Measurements from ENCODE around the gene MS4A6A. TPM values are rescaled to one million over a fixed set of nuclear protein-coding genes. Genes with fewer than 3 reads are reported as not detected.
A peak's percentile ranks its signal among the peaks of the same experiment; 100 is the strongest.
"Not testable (repeated sequence)": the region's sequence is repeated elsewhere in the genome, so short reads cannot be mapped to it uniquely, and the experiment has no call there.

MS4A6A gene
- total RNA-seq, 3 donors from 2014 or later: not detected

DNA sequence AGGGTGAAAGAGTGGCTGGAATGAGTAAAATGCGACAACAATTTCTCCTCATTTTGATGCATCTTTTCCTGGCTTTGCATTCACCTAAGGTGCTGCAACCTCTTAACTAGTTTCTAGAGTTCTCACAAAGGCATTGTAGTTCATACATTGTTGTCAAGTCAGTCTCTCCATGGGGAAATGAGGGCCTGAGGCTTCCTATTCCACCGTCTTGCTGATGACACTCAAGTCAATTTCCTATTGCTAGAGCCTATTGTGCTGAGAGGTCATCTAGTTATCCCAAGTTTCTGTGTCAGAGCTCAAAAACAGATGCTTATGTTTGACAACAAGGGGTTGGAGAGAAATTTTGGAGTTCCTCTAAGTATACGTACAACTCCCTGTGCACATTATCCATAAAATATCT, 11.6 kb upstream of the MS4A6A start:
- H3K36me3 Mint-ChIP-seq (ENCODE audit: insufficient read depth): no peaks in the 10 kb centered on the region
- no peak for DNase-seq
- no peak for ATAC-seq
- H3K4me3 Mint-ChIP-seq: no peak overlapping the region
- peaks cover 8% of the 10 kb centered on the region for H3K27me3 Mint-ChIP-seq (ENCODE audit: low read depth)
- H3K4me1 Mint-ChIP-seq (ENCODE audit: low read depth): peaks cover 3% of the 10 kb centered on the region
- H3K9me3 Mint-ChIP-seq: no peaks in the 10 kb centered on the region

DNA sequence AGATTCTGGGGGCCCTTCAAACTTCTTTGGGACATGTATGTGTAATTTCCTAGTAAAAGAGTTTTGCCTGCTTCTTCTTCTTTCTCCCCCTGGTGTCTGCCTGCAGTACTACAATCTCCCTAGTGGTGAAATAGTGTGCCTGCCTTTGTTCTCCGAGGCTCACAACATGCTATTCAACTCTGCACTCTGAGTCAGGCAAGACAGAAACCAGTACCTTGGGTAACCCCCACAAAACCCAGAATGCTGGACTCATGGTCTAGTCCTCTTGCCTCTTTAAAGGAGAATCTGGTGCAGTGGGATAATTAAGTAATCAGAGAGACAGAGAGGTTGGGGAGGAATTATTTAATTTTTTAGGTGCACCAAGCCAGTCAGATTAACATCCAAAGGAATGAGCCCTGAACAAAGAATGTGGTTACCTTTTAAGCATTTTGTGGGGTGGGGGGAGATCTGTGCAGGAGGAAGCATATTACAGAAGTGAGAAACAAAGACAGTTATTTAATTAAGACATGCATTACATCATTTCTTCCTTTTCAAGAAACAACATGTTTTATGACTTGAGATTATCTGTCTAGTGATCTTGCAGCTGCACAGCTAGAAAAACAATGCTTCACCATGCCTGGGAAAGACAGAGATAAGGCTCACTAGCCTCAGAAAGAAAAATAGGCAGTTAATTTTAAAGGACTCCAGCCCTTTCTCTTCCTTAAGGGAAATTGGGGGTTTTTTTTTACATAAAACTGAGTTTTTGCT, 11.0 kb upstream of the MS4A6A start:
- H3K36me3 Mint-ChIP-seq (ENCODE audit: insufficient read depth): no peaks in the 10 kb centered on the region
- DNase-seq (peak; percentile 43), ATAC-seq (peak; percentile 92 to 99)
- H3K27me3 Mint-ChIP-seq (ENCODE audit: low read depth): peaks cover 8% of the 10 kb centered on the region
- no peak overlapping the region for H3K4me3 Mint-ChIP-seq
- no peaks in the 10 kb centered on the region for H3K9me3 Mint-ChIP-seq
- H3K4me1 Mint-ChIP-seq (ENCODE audit: low read depth): peaks cover 3% of the 10 kb centered on the region

DNA sequence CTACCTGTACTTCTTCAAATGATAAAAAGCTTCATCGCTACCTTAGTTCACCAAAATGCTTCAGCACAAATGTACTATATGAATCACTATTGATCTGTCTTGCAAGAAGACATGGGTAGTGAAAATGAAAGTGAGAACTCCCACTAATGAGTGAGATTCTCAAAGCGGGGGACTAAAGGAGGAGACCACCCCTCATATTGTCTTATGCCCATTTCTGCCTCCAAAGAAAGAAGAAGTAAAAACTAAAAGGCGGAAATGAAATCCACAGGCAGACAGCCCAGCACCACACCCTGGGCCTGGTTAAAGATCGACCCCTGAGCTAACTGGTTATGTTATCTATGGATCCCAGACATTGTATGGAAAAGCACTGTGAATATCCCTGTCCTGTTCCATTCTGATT, 9.7 kb upstream of the MS4A6A start:
- H3K4me1 Mint-ChIP-seq (ENCODE audit: low read depth); H3K9me3 Mint-ChIP-seq; ATAC-seq; H3K27me3 Mint-ChIP-seq (ENCODE audit: low read depth); DNase-seq; H3K4me3 Mint-ChIP-seq; H3K36me3 Mint-ChIP-seq (ENCODE audit: insufficient read depth): not testable (repeated sequence)

DNA sequence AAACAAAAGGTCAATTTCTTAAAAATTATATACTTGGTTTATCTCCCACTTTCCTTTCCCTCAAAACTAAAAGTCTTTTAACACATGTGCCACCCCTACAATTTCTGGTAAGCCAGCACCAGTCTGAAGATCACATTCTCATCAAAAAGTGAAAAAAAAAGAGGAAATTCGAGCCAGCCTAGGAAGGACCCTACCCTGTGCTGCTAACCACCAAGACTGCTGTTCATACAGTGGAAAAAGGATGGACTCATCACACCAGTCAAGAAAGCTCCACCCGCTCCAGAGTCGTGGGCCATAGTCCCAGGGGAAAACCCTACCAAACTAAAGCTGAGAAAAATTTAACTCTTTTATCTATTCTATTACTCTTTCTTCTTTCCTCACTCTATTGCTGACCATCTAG, 5.6 kb upstream of the MS4A6A start:
- not testable (repeated sequence) for H3K36me3 Mint-ChIP-seq (ENCODE audit: insufficient read depth); ATAC-seq; H3K9me3 Mint-ChIP-seq; H3K4me3 Mint-ChIP-seq; DNase-seq; H3K4me1 Mint-ChIP-seq (ENCODE audit: low read depth); H3K27me3 Mint-ChIP-seq (ENCODE audit: low read depth)

DNA sequence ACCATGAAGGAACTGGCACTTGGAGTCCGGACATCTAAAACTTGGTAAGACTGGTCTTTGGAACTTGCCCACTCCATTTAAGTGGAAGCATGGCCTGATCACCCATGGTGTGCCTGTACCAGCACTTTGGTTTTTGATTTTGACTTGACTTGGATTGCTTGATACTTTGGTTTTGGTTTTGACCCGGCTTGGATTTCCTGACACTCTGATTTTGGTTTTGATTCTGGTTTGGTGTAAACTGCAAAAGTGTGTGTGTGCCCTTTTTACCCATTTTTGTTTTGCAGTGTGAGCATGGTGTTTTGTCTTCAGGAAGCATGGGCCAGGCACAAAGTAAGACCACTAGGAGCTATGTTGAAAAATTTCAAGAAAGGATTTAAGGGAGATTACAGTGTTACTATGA, 3.2 kb upstream of the MS4A6A start:
- H3K36me3 Mint-ChIP-seq (ENCODE audit: insufficient read depth); DNase-seq; ATAC-seq; H3K9me3 Mint-ChIP-seq; H3K4me1 Mint-ChIP-seq (ENCODE audit: low read depth); H3K27me3 Mint-ChIP-seq (ENCODE audit: low read depth); H3K4me3 Mint-ChIP-seq: not testable (repeated sequence)

DNA sequence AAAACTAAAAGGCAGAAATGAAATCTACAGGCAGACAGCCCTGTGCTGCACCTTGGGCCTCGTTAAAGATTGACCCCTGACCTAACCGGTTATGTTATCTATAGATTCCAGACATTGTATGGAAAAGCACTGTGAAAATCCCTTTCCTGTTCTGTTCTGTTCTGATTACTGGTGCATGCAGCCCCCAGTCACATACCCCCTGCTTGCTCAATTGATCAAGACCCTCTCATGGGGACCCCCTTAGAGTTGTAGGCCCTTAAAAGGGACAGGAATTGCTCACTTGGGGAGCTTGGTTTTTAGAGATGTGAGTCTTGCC, 2.6 kb upstream of the MS4A6A start:
- DNase-seq; H3K4me3 Mint-ChIP-seq; H3K36me3 Mint-ChIP-seq (ENCODE audit: insufficient read depth); ATAC-seq; H3K9me3 Mint-ChIP-seq; H3K27me3 Mint-ChIP-seq (ENCODE audit: low read depth); H3K4me1 Mint-ChIP-seq (ENCODE audit: low read depth): not testable (repeated sequence)

DNA sequence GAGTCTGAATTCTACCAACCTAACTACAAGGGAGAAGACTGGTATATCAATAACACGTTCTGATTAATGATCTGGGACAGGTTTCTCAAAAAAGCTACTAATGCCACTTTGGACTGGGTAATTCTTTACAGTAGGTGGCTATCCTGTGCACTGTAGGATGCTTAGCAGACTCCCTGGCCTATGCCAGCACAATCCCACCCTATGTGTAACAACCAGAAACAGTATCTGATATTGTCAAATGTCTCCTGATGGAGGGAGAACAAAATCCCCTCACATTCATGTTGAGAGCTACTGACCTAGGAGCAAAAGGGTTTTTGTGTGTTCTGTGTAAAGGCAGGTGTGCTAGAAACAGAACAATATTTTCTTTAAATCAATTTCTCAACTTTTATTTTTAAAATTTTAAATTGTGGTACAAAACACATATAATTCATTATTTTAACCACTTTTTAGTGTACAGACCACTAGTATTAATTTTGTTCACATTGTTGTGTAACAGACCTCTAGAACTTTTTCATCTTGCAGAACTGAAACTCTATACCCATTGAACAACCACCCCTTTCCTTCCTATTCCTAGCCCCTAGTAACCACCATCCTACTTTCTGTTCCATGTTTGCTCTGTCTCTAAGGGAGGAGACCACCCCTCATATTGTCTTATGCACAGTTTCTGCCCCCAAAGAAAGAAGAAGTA, 2.1 kb upstream of the MS4A6A start:
- no peak overlapping the region for H3K4me3 Mint-ChIP-seq
- DNase-seq (no peak), ATAC-seq (no peak)
- peaks cover 6% of the 10 kb centered on the region for H3K9me3 Mint-ChIP-seq
- no peaks in the 10 kb centered on the region for H3K36me3 Mint-ChIP-seq (ENCODE audit: insufficient read depth)
- peaks cover 5% of the 10 kb centered on the region for H3K4me1 Mint-ChIP-seq (ENCODE audit: low read depth)
- H3K27me3 Mint-ChIP-seq (ENCODE audit: low read depth): peaks cover 6% of the 10 kb centered on the region

DNA sequence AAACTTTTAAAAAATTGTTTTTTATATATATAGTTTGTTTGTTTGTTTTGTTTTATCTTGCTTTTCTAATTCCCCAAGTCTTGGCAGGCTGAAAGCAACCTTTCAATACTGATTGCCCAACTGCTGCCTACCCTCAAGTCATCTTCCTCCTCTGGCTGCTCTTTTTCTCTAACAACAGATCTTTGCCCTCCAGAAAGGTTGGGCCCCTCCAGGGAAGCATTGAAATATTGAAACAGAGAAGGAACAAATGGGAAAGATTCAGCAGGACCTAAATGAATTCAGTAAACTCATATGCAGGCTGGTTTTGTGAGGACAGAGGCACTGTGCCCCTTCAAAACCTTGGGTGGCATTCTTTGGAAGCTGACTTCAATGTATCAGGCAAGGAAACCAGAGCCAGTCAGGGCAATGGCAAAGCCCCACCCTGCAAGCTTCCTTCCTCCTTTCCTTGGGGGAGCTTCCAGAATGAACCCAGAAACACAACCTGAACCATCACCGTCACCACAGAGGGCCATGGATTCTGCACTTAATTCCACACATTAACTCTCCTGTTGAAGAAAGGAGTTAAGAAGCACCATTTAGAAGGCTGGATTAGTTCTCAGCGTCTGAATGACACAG, 815 bp upstream of the MS4A6A start:
- DNase-seq: no peak
- no peaks in the 10 kb centered on the region for H3K36me3 Mint-ChIP-seq (ENCODE audit: insufficient read depth)
- H3K9me3 Mint-ChIP-seq: peaks cover 6% of the 10 kb centered on the region
- no peak for ATAC-seq
- H3K4me3 Mint-ChIP-seq: no peak overlapping the region
- H3K27me3 Mint-ChIP-seq (ENCODE audit: low read depth): peaks cover 13% of the 10 kb centered on the region
- H3K4me1 Mint-ChIP-seq (ENCODE audit: low read depth): peaks cover 5% of the 10 kb centered on the region

DNA sequence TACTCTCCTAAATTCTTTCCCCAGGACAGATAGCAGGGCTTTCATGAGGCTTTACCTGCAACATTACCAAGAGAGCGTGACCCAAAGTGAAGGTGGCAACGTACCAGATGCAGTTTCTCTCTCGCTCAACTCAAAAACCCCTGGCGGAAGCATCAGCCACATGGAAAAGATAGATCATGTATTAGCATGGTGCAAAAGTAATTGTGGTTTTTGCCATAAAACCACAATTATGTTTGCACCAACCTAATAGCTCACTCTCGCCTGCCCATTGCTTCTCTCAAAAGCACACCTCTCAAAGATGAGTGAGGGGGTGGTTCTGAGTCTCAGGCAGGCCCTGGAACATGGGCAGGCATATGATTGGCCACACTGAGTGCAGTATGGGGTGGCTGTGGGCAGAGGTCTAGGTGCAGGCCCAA, 7.0 kb downstream of the MS4A6A start:
- peaks cover 16% of the 10 kb centered on the region for H3K27me3 Mint-ChIP-seq (ENCODE audit: low read depth)
- ATAC-seq: peak in 1 of 2 donors; percentile 43
- DNase-seq: no peak
- peaks cover 4% of the 10 kb centered on the region for H3K9me3 Mint-ChIP-seq
- peaks cover 4% of the 10 kb centered on the region for H3K4me1 Mint-ChIP-seq (ENCODE audit: low read depth)
- no peak overlapping the region for H3K4me3 Mint-ChIP-seq
- no peaks in the 10 kb centered on the region for H3K36me3 Mint-ChIP-seq (ENCODE audit: insufficient read depth)

DNA sequence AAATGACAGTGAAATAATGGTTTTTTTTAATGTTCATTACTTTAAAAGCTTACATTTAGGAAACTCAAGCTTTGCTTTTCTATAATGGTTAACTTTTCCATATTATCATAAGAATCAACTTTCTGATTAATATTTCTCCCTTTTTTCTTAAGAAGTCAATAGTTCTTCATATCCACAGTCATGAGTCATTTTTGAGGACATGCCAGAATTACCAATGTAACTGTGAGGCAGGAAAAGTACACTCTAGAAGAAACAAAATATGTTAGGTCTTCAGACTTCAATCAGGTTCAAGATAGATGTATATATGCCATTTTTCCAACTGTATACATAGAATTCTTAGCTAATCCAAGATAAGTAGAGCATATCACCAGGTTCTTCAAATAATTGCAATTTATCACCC, 10.9 kb downstream of the MS4A6A start:
- Mint-ChIP-seq H3K4me3 (no peak overlapping the region), H3K36me3 (ENCODE audit: insufficient read depth) (peaks cover 1% of the 10 kb centered on the region), H3K9me3 (peaks cover 14% of the 10 kb centered on the region), H3K4me1 (ENCODE audit: low read depth) (peaks cover 4% of the 10 kb centered on the region), H3K27me3 (ENCODE audit: low read depth) (peaks cover 17% of the 10 kb centered on the region)
- no peak for DNase-seq
- ATAC-seq: no peak

DNA sequence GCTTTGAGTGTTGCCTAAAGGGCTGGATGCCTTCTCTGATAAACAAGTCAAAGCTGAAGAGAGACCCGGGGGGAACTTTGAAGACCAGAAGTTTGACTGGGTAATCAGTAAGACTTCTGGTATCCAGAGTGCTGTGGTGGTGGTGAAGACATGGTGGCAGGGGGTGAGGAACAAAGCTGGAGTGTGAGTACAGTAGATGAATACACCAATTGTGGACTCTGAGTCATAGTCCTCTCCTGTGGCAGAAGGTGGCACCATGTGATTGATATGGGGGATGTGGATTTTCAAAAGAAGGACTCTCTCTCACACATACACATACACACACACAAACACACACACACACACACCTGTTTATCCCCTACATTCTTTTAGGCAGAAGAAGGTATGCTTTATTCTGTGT, 12.3 kb downstream of the MS4A6A start:
- Mint-ChIP-seq H3K4me1 (ENCODE audit: low read depth) (peaks cover under 1% of the 10 kb centered on the region), H3K4me3 (no peak overlapping the region), H3K27me3 (ENCODE audit: low read depth) (peaks cover 14% of the 10 kb centered on the region), H3K36me3 (ENCODE audit: insufficient read depth) (peaks cover 1% of the 10 kb centered on the region), H3K9me3 (peaks cover 14% of the 10 kb centered on the region)
- no peak for DNase-seq
- ATAC-seq: no peak

DNA sequence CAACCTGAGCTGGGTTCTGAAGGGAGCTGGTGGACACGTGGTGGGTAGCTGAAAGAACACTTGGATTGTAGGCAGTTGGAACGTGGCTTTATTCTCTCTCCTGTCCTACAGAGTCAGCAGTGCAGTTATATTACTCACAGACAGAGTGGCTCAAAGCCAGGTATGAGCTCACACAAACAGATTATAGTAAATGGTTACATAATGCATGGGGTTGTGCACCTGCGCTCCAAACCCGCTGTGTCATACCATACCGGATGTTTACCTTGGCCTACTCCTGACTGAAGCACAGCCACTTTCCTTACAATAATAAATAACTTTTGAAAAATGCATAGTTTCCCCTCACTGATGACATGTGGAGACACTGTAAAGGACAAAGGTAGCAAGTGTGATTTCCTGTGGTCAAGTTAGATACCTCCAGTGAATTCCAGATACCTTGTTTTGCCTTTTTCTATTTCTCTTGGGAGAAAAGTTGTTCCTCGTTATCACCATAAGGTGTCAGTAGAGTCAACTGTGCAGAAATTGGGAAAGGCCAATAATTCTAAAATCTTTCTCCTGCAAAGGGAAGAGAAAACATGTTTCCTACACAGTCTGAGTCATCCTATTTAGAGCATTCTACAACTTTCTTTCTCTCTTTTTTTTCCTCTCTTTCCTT, 13.5 kb downstream of the MS4A6A start:
- Mint-ChIP-seq H3K4me3 (no peak overlapping the region), H3K27me3 (ENCODE audit: low read depth) (peaks cover 19% of the 10 kb centered on the region), H3K36me3 (ENCODE audit: insufficient read depth) (peaks cover 1% of the 10 kb centered on the region), H3K9me3 (peaks cover 14% of the 10 kb centered on the region), H3K4me1 (ENCODE audit: low read depth) (no peaks in the 10 kb centered on the region)
- DNase-seq: no peak
- ATAC-seq: no peak

DNA sequence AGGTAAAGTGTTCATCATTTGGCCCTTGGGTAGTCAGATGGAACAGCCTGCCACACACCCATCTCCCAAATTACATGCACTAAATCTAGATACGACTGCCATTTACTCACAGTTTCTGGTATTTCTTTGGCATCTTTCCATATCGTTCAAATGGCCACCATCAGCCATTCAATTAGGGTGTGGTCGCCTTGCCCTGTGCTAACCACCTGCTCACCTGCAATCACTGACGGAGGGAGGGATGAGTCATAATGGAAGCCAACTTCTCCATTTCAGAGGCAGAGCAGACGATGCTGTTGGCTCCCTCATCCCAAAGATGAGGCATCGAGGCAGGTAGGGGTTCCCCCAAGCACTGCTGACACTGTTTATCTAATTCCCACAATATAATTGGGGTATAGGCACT, 14.6 kb downstream of the MS4A6A start:
- Mint-ChIP-seq H3K9me3 (peaks cover 14% of the 10 kb centered on the region), H3K27me3 (ENCODE audit: low read depth) (peaks cover 21% of the 10 kb centered on the region), H3K4me1 (ENCODE audit: low read depth) (no peaks in the 10 kb centered on the region), H3K4me3 (no peak overlapping the region), H3K36me3 (ENCODE audit: insufficient read depth) (peaks cover 1% of the 10 kb centered on the region)
- ATAC-seq: no peak
- no peak for DNase-seq

DNA sequence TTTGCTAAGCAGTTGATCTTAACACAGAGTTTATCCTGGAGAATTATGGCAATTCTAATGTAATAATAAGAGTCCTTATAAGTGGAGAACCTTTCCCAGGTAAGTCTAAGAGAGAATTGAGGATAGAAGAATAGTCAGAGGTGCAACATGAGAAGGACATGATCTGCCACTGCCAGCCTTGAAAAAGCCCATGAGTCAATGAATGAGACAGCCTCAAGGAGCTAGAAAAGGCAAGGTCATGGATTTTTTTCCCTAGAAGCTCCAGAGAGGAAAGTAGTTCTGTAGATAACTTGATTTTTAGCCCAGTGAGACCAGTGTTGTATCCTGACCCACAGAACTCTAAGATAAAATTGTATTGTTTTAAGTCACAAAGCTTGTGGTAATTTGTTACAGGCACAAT, 16.9 kb downstream of the MS4A6A start:
- Mint-ChIP-seq H3K36me3 (ENCODE audit: insufficient read depth) (peaks cover 1% of the 10 kb centered on the region), H3K27me3 (ENCODE audit: low read depth) (peaks cover 18% of the 10 kb centered on the region), H3K4me1 (ENCODE audit: low read depth) (no peaks in the 10 kb centered on the region), H3K4me3 (no peak overlapping the region), H3K9me3 (peaks cover 11% of the 10 kb centered on the region)
- DNase-seq (no peak), ATAC-seq (no peak)

Data from activated T-cell treated with anti-CD3 and anti-CD28 coated beads, Interleukin-2, amount 50 U/mL, for 4 hours (primary cell).